ENCODE measurements around the gene C16orf74. TPM values are rescaled to one million over a fixed set of nuclear protein-coding genes. Genes with fewer than 3 reads are reported as not detected.

Gene C16orf74
- total RNA-seq, 4 donors from 2014 or later, result 1.5 to 6.2 (median 1.7) TPM; not detected in 1

GRCh38 chr16:85704011-85704410, 46.9 kb downstream of the C16orf74 start:
- TF ChIP-seq, protein P1, sequence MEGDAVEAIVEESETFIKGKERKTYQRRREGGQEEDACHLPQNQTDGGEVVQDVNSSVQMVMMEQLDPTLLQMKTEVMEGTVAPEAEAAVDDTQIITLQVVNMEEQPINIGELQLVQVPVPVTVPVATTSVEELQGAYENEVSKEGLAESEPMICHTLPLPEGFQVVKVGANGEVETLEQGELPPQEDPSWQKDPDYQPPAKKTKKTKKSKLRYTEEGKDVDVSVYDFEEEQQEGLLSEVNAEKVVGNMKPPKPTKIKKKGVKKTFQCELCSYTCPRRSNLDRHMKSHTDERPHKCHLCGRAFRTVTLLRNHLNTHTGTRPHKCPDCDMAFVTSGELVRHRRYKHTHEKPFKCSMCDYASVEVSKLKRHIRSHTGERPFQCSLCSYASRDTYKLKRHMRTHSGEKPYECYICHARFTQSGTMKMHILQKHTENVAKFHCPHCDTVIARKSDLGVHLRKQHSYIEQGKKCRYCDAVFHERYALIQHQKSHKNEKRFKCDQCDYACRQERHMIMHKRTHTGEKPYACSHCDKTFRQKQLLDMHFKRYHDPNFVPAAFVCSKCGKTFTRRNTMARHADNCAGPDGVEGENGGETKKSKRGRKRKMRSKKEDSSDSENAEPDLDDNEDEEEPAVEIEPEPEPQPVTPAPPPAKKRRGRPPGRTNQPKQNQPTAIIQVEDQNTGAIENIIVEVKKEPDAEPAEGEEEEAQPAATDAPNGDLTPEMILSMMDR (IDR thresholded peaks at IDR 0.05; ENCODE audit: low read depth), result no peak

DNA sequence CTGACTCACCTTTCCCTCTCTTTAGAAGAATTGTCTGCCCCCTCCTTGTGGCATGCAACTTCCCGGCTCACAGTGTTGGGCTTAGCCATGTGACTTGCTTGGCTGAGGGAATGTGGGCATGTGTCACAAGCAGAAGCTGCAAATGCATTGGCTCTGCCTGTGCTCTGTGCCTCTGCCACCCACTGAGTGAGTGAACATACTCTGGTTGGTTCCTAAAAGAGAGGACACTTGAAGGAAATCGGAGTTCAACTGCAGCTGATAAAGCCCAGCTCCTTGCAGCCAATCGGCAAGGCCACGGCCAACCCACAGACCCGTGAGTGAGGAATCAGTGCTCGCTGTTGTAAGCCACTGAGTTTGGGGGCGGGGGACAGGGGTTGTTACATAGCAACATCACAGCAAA, 51.3 kb downstream of the C16orf74 start:
- TF ChIP-seq, protein P1 (IDR thresholded peaks at IDR 0.05; ENCODE audit: low read depth), result no peak

- TF ChIP-seq, protein P1 (IDR thresholded peaks at IDR 0.05; ENCODE audit: low read depth), result no peak
These were observed 51.8 kb downstream of the C16orf74 start for GRCh38 chr16:85698935-85699558.

DNA sequence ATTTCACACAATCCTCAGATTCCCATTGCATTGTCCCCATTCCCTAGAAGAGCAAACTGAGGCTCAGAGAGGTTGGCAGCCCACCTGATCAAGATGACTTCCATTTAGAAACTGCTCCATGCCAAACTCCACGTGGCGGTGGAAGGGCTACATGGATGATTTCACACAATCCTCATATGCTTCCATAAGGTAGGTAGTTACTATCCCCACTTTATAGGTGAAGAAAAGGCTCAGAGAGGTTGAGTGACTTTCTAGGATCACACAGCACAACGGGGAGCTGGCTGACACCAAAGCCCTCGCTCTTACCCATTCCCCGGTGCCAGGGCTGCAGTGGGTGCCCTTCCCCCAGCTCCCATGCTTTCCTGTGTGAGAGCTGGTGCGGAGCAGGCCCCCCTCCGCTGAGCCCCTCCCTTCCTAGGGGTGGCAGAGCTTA, 52.4 kb downstream of the C16orf74 start:
- TF ChIP-seq, protein P1 (IDR thresholded peaks at IDR 0.05; ENCODE audit: low read depth), result no peak

DNA sequence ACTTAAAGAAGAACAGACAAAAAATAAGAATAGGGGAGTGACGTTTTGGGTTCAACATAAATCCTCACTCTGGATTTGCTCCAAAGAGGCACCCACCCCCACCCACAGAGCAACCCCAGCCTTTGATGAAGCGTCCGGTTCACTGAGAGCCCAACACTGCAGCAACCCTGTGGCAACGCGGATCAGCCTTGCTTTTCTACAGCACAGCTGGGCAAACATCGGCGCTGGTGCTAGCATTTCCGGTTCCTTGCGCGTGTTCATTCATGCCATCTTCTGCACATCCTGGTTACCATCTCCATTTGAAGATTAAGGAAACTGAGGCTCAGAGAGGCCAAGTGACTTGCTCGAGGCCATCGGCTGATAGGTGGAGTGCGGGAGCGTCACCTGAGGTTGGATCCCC, 53.5 kb downstream of the C16orf74 start:
- TF ChIP-seq, protein P1 (IDR thresholded peaks at IDR 0.05; ENCODE audit: low read depth), result no peak

DNA sequence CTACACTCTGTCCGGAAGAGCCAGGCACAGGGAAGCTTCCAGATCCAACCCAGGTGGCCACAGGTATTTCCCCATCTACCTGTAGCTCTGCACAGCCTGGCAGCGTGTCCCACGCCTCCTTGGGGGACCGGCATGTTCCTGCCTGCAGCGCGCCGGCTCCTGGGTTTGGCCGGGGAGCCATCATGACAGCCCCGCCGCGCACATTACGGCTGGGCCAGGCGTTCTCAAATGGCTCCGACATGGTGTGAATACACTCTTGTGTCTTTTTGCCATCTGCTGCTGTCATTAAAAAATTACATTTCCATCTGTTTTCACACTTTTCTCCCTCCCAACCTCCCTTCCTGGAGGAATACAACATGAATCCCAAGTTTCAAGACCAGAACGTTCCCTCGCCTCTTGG, 54.1 kb downstream of the C16orf74 start:
- TF ChIP-seq, protein P1 (IDR thresholded peaks at IDR 0.05; ENCODE audit: low read depth), result no peak

DNA sequence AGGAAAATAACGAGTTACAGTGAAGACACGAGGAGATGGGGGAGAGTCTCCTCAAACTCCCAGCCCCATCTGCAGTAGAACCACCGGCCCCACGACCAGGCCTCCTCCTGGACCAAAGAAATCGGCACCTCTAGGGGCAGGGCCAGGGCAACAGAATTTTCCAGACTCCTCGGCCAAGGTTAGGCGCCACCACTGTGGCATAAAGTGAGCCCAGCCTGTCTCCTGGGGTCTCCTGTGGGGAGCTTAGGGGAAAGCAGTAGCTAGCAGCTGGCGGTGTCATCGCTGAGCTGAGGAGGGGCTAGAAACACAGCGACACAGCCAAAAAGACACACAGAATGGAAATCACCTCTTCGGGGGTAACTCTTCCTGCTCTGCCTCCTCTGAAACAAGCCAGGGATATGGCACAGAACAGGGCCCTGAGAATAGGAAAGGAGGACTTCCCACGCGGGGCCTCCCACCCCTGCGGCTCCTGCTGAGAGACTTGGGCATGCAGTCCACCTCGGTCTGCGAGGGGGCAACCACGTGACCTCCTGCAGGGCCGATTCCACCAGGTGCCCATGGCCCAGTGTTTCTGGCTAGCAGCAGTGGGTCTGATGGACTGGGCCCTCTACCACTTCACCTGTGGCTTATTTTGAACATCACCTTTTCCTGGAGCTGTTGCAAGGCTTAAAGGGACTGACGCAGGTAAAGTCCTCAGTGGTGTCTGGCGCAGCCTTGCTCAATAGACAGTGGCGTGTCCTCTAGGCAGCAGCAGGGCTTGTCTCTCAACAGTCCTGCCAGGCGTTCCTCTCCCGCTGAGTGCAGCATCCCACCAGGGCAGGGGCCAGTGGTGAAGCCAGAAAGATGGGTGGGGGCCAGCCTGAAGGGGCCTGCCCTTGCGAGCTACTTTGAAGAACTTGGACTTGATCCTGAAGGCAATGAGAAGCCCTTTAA, 55.4 kb downstream of the C16orf74 start:
- TF ChIP-seq, protein P1 (IDR thresholded peaks at IDR 0.05; ENCODE audit: low read depth), result no peak

All from subcutaneous adipose tissue (tissue), 4 donors.